Colonic mucosa (tissue), 4 donors: Measurements from ENCODE around the gene NRM. TPM values are rescaled to one million over a fixed set of nuclear protein-coding genes. Genes with fewer than 3 reads are reported as not detected.
A peak's percentile ranks its signal among the peaks of the same experiment; 100 is the strongest.

ENCODE experiments used
- DNase-seq: peaks from one replicate; pipeline ENCODE4 v3.0.0-alpha.2; 2020
- H3K27ac ChIP-seq: fragments of 200-600 bp; one replicate; pipeline ENCODE4 v1.8.0; 2021
- H3K27me3 ChIP-seq: fragments of 200-600 bp; one replicate; pipeline ENCODE4 v1.8.0; 2021
- H3K36me3 ChIP-seq: fragments of 200-600 bp; one replicate; pipeline ENCODE4 v1.8.0; 2021
- H3K4me1 ChIP-seq: fragments of 200-600 bp; one replicate; pipeline ENCODE4 v1.8.0; 2021; ENCODE audit warnings: mild to moderate bottlenecking
- H3K4me3 ChIP-seq: fragments of 200-600 bp; one replicate; pipeline ENCODE4 v1.8.0; 2021
- H3K9ac ChIP-seq, 2 donors: one replicate each; pipeline ENCODE4 v1.7.0; 2013; ENCODE audit warnings: control low read depth in 2 of 2, low read depth in 2 of 2, low read length in 2 of 2
- H3K9me3 ChIP-seq: fragments of 200-600 bp; one replicate; pipeline ENCODE4 v1.8.0; 2021
- CTCF ChIP-seq: fragments of 200-600 bp; IDR thresholded peaks from one replicate; pipeline ENCODE4 v1.8.0; 2022; ENCODE audit warnings: antibody characterized with exemption, mild to moderate bottlenecking
- intact Hi-C: fragments of 100-400 bp; cut with DNase I; formaldehyde crosslinking; loops from one replicate; pipeline ENCODE4 v1.14.1; 2022
- total RNA-seq, 2 donors: library from RNA; stranded (reverse); fragmentation: NEBNext Ultra II Directional in 1 of 2; extraction: Animal tissue kit (Norgen Biotek cat#: 25700) in 1 of 2; gene quantifications; one replicate each; pipeline ENCODE4 v1.2.1, GENCODE V29; 2021
- donor health status: healthy.
- donor health status: DM: no; HTN: no; CAD: no.
- donor health status: DM: no; HTN: no; CAD: no.

NRM gene
- total RNA-seq, 2 donors from 2014 or later, result 7.4 to 19.2 TPM

- Histone ChIP-seq H3K9ac (peak overlapping the region; percentile 67 to 80), H3K27me3 (no peaks in the 10 kb centered on the region), H3K4me3 (peak overlapping the region; percentile 53), H3K36me3 (no peaks in the 10 kb centered on the region), H3K27ac (peak overlapping the region; percentile 84), H3K4me1 (peaks cover 4% of the 10 kb centered on the region), H3K9me3 (no peaks in the 10 kb centered on the region)
- DNase-seq, result no peak
- intact Hi-C loops, result no loop called here
- no peak for TF ChIP-seq CTCF
These were observed 6.8 kb downstream of the NRM start for GRCh38 chr6:30683980-30684338.

- Histone ChIP-seq H3K27ac (peak overlapping the region; percentile 84), H3K9ac (peak overlapping the region; percentile 67 to 80), H3K36me3 (no peaks in the 10 kb centered on the region), H3K27me3 (no peaks in the 10 kb centered on the region), H3K4me3 (peak overlapping the region; percentile 53), H3K4me1 (peaks cover 4% of the 10 kb centered on the region), H3K9me3 (no peaks in the 10 kb centered on the region)
- intact Hi-C loops, result no loop called here
- TF ChIP-seq CTCF, result no peak
- no peak for DNase-seq
These were observed 7.4 kb downstream of the NRM start for GRCh38 chr6:30683183-30683979.

- Histone ChIP-seq H3K27ac (peak overlapping the region; percentile 84), H3K4me1 (peaks cover 4% of the 10 kb centered on the region), H3K27me3 (no peaks in the 10 kb centered on the region), H3K4me3 (peak overlapping the region; percentile 53), H3K9me3 (no peaks in the 10 kb centered on the region), H3K36me3 (no peaks in the 10 kb centered on the region), H3K9ac (peak overlapping the region; percentile 67 to 80)
- peak; percentile 75 for DNase-seq
- intact Hi-C loops, result no loop called here
- no peak for TF ChIP-seq CTCF
These were observed 8.4 kb downstream of the NRM start for GRCh38 chr6:30682143-30683117.

- H3K27ac ChIP-seq, result peak overlapping the region; percentile 84
- H3K4me3 ChIP-seq, result peak overlapping the region; percentile 53
- intact Hi-C loops, result no loop called here
- peak overlapping the region; percentile 67 to 80 for H3K9ac ChIP-seq
- H3K27me3 ChIP-seq, result no peaks in the 10 kb centered on the region
- no peaks in the 10 kb centered on the region for H3K9me3 ChIP-seq
- TF ChIP-seq CTCF, result no peak
- peaks cover 4% of the 10 kb centered on the region for H3K4me1 ChIP-seq
- peaks cover 2% of the 10 kb centered on the region for H3K36me3 ChIP-seq
- DNase-seq, result no peak
These were observed 9.0 kb downstream of the NRM start for GRCh38 chr6:30681766-30682142.

- H3K27ac ChIP-seq, result peak overlapping the region; percentile 84
These were observed 10.8 kb downstream of the NRM start for GRCh38 chr6:30679765-30680535.

More at GRCh38 chr6:30679765-30680535, 10.8 kb downstream of the NRM start:
- peaks cover 6% of the 10 kb centered on the region for H3K36me3 ChIP-seq
- peak overlapping the region; percentile 40 to 48 for H3K9ac ChIP-seq
- peak overlapping the region; percentile 53 for H3K4me3 ChIP-seq
- DNase-seq, result no peak
- intact Hi-C loops, result loop anchor here (1.0 to 2.0 kb wide), 2 partner anchors 42 to 51 kb away; no protein-coding TSS in a partner anchor
- no peaks in the 10 kb centered on the region for H3K9me3 ChIP-seq
- H3K4me1 ChIP-seq, result peaks cover 4% of the 10 kb centered on the region
- no peak for TF ChIP-seq CTCF
- H3K27me3 ChIP-seq, result no peaks in the 10 kb centered on the region
